MCF 10A (cell line): Measurements from ENCODE around the gene EIF4ENIF1. TPM values are rescaled to one million over a fixed set of nuclear protein-coding genes. Genes with fewer than 3 reads are reported as not detected.

Experiments
- BruUV-seq: library from RNA; stranded (reverse); fragments of 400-500 nt; replicated peaks from 2 replicates; lab custom pipeline; 2021; lab: Mats Ljungman, UMichigan
- CTCF ChIA-PET: fragments of 300-600 bp; sonication (Branson Sonifier 250); formaldehyde crosslinking; extraction: SDS; loops from one replicate; lab custom pipeline; 2021; ENCODE audit warnings: antibody characterized with exemption, inconsistent platforms; lab: Yijun Ruan, JAX
- POLR2A ChIA-PET: fragments of 300-600, 350-650 bp; sonication (Branson Sonifier 250); formaldehyde crosslinking; extraction: SDS; loops from one replicate; lab custom pipeline; 2020; ENCODE audit warnings: antibody characterized with exemption, inconsistent platforms; lab: Yijun Ruan, JAX
- DNase-seq: peaks from one replicate; pipeline ENCODE4 v3.0.0-alpha.2; 2018; ENCODE audit not compliant: unreplicated experiment
- H3K27ac Mint-ChIP-seq: one replicate; pipeline ENCODE4 v1.8.0; 2022; ENCODE audit warnings: mild to moderate bottlenecking, low read depth, mixed read lengths; ENCODE audit not compliant: unreplicated experiment
- H3K27me3 Mint-ChIP-seq: one replicate; pipeline ENCODE4 v1.8.0; 2022; ENCODE audit warnings: mixed read lengths; ENCODE audit not compliant: insufficient read depth, unreplicated experiment
- H3K36me3 Mint-ChIP-seq: one replicate; pipeline ENCODE4 v1.8.0; 2022; ENCODE audit warnings: mild to moderate bottlenecking, moderate library complexity, mixed read lengths; ENCODE audit not compliant: insufficient read depth, unreplicated experiment
- H3K4me1 Mint-ChIP-seq: one replicate; pipeline ENCODE4 v1.8.0; 2022; ENCODE audit warnings: mixed read lengths; ENCODE audit not compliant: insufficient read depth, unreplicated experiment
- H3K4me3 Mint-ChIP-seq: one replicate; pipeline ENCODE4 v1.8.0; 2022; ENCODE audit warnings: mild to moderate bottlenecking, moderate library complexity, mixed read lengths; ENCODE audit not compliant: unreplicated experiment
- H3K9me3 Mint-ChIP-seq: one replicate; pipeline ENCODE4 v1.8.0; 2022; ENCODE audit warnings: mixed read lengths; ENCODE audit not compliant: unreplicated experiment
- CTCF ChIP-seq: fragments of 200-600 bp; IDR thresholded peaks from one replicate; pipeline ENCODE4 v1.8.0; 2022; ENCODE audit warnings: antibody characterized with exemption, mild to moderate bottlenecking; ENCODE audit not compliant: unreplicated experiment
- intact Hi-C: fragments of 100-400 bp; cut with micrococcal nuclease; formaldehyde crosslinking; loops from 2 replicates; pipeline ENCODE4 v1.14.1; 2022
- total RNA-seq: library from RNA; stranded (reverse); gene quantifications from 2 replicates; pipeline ENCODE4 v1.2.3, GENCODE V29; 2022

The EIF4ENIF1 gene
- total RNA-seq, 1 experiment from 2014 or later, result 25.6 TPM

- H3K4me1 Mint-ChIP-seq, result peaks cover 5% of the 10 kb centered on the region
- ChIA-PET CTCF (no interaction called here), POLR2A (no interaction called here)
- no TSS peak for BruUV-seq
- H3K36me3 Mint-ChIP-seq, result peaks cover 11% of the 10 kb centered on the region
- H3K4me3 Mint-ChIP-seq, result no peak overlapping the region
- H3K27me3 Mint-ChIP-seq, result no peaks in the 10 kb centered on the region
- TF ChIP-seq CTCF, result no peak
- intact Hi-C loops, result no loop called here
- H3K27ac Mint-ChIP-seq, result no peak overlapping the region
- DNase-seq, result no peak
- H3K9me3 Mint-ChIP-seq, result no peaks in the 10 kb centered on the region
These were observed 14.6 kb upstream of the EIF4ENIF1 start for GRCh38 chr22:31504282-31504681.

GRCh38 chr22:31503211-31503964, 13.7 kb upstream of the EIF4ENIF1 start:
- CTCF ChIA-PET, result interaction anchor here (0.7 kb wide), 1 partner anchor 162 kb away, joined by 4 read pairs; no protein-coding TSS in a partner anchor
- Mint-ChIP-seq H3K36me3 (peaks cover 11% of the 10 kb centered on the region), H3K4me3 (no peak overlapping the region), H3K27me3 (no peaks in the 10 kb centered on the region), H3K9me3 (no peaks in the 10 kb centered on the region), H3K4me1 (peaks cover 5% of the 10 kb centered on the region), H3K27ac (no peak overlapping the region)
- DNase-seq, result no peak
- TF ChIP-seq CTCF, result no peak
- BruUV-seq, result no TSS peak
- POLR2A ChIA-PET, result interaction anchor here (0.6 kb wide), 1 partner anchor 11 kb away, joined by 3 read pairs; no protein-coding TSS in a partner anchor
- intact Hi-C loops, result no loop called here

- no TSS peak for BruUV-seq
These were observed 12.1 kb upstream of the EIF4ENIF1 start for GRCh38 chr22:31501738-31502137.

More at GRCh38 chr22:31501738-31502137, 12.1 kb upstream of the EIF4ENIF1 start:
- no peak for DNase-seq
- H3K27ac Mint-ChIP-seq, result no peak overlapping the region
- H3K36me3 Mint-ChIP-seq, result peaks cover 11% of the 10 kb centered on the region
- CTCF ChIA-PET, result no interaction called here
- POLR2A ChIA-PET, result interaction anchor here (1.1 kb wide), 1 partner anchor 10 kb away, joined by 3 read pairs; no protein-coding TSS in a partner anchor
- intact Hi-C loops, result no loop called here
- no peaks in the 10 kb centered on the region for H3K27me3 Mint-ChIP-seq
- no peaks in the 10 kb centered on the region for H3K9me3 Mint-ChIP-seq
- peaks cover 11% of the 10 kb centered on the region for H3K4me1 Mint-ChIP-seq
- H3K4me3 Mint-ChIP-seq, result no peak overlapping the region
- TF ChIP-seq CTCF, result no peak
